ENCODE data around the gene MAGI2. TPM values are rescaled to one million over a fixed set of nuclear protein-coding genes. Genes with fewer than 3 reads are reported as not detected.

The MAGI2 gene
- total RNA-seq, 1 experiment from 2014 or later: 0.07 TPM

DNA sequence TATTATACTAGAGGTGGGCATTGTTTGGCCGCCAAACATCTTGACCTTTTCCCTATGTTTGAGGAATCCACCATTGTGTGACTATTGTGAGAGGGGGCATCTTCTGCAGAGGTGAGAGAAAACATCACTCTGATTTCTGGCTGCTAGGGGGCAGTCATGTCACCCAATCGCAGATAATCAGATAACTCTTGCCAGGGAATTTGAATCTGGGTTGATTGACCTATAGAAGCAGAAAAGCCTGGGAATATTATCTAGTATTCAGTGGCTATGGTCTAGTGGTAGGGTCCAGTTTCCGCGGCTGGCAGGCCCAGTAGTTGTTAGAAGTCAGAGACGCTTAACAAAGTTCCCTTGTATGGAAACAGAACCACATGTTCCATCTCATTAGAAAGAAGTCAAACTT is 846.4 kb downstream of the MAGI2 start:
- Mint-ChIP-seq H3K4me1 (ENCODE audit: insufficient read depth, unreplicated experiment) (no peaks in the 10 kb centered on the region), H3K27me3 (ENCODE audit: insufficient read depth, unreplicated experiment) (no peaks in the 10 kb centered on the region), H3K27ac (ENCODE audit: low read depth, unreplicated experiment) (no peak overlapping the region), H3K9me3 (ENCODE audit: unreplicated experiment) (no peaks in the 10 kb centered on the region), H3K36me3 (ENCODE audit: insufficient read depth, unreplicated experiment) (no peaks in the 10 kb centered on the region), H3K4me3 (ENCODE audit: unreplicated experiment) (no peak overlapping the region)
- intact Hi-C loops (cut with micrococcal nuclease): no loop called here
- POLR2A ChIA-PET: no interaction called here
- DNase-seq (ENCODE audit: unreplicated experiment): peak; percentile 11
- BruUV-seq (replicated peaks): no TSS peak
- peak; percentile 28 for TF ChIP-seq CTCF (IDR thresholded peaks at IDR 0.05; ENCODE audit: unreplicated experiment)
- CTCF ChIA-PET: no interaction called here

DNA sequence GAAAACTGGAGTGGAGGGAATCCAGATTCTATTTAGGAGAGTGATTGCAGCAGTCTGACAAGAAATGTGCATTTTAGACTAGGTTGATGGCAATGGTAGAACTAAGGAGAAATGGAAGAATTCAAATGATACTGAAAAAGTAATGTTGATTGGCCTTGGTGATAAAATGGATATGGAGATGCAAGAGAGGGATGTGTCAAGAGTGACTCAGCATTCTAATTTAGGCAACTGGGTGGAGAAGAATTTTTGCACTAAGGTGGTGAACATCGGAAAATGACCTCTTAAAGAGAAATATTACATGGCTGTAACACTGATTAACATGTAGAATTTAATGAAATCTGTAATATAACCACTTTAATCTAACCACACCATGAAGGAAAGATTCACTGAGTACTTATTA is 848.3 kb downstream of the MAGI2 start:
- intact Hi-C loops (cut with micrococcal nuclease): no loop called here
- Mint-ChIP-seq H3K4me1 (ENCODE audit: insufficient read depth, unreplicated experiment) (no peaks in the 10 kb centered on the region), H3K27ac (ENCODE audit: low read depth, unreplicated experiment) (no peak overlapping the region), H3K27me3 (ENCODE audit: insufficient read depth, unreplicated experiment) (peaks cover 5% of the 10 kb centered on the region), H3K9me3 (ENCODE audit: unreplicated experiment) (no peaks in the 10 kb centered on the region), H3K4me3 (ENCODE audit: unreplicated experiment) (no peak overlapping the region), H3K36me3 (ENCODE audit: insufficient read depth, unreplicated experiment) (no peaks in the 10 kb centered on the region)
- CTCF ChIA-PET: no interaction called here
- DNase-seq (ENCODE audit: unreplicated experiment): no peak
- no peak for TF ChIP-seq CTCF (IDR thresholded peaks at IDR 0.05; ENCODE audit: unreplicated experiment)
- no TSS peak for BruUV-seq (replicated peaks)
- POLR2A ChIA-PET: no interaction called here

DNA sequence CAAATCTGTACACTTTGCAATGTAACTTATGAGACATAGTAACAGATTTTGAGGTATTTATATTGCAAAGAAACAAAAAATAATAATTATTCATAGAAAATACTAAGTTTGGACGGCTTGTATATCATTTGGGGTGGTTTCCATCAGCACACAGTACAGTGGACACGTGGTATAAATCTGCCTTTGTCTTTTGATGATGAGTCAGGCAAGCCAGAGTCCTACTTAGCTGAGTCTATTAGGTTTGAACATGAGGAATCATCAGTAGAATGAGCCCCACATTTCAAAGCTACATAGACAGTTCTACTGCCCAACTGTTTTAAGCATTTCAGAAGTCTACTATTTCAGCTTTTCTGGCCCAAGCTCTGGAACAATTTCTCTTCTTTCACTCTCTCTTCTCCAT is 851.7 kb downstream of the MAGI2 start:
- no TSS peak for BruUV-seq (replicated peaks)
- POLR2A ChIA-PET: no interaction called here
- H3K4me3 Mint-ChIP-seq (ENCODE audit: unreplicated experiment): no peak overlapping the region
- H3K36me3 Mint-ChIP-seq (ENCODE audit: insufficient read depth, unreplicated experiment): no peaks in the 10 kb centered on the region
- TF ChIP-seq CTCF (IDR thresholded peaks at IDR 0.05; ENCODE audit: unreplicated experiment): no peak
- H3K27me3 Mint-ChIP-seq (ENCODE audit: insufficient read depth, unreplicated experiment): peaks cover 39% of the 10 kb centered on the region
- H3K9me3 Mint-ChIP-seq (ENCODE audit: unreplicated experiment): no peaks in the 10 kb centered on the region
- no peaks in the 10 kb centered on the region for H3K4me1 Mint-ChIP-seq (ENCODE audit: insufficient read depth, unreplicated experiment)
- no peak for DNase-seq (ENCODE audit: unreplicated experiment)
- intact Hi-C loops (cut with micrococcal nuclease): no loop called here
- CTCF ChIA-PET: no interaction called here
- no peak overlapping the region for H3K27ac Mint-ChIP-seq (ENCODE audit: low read depth, unreplicated experiment)

DNA sequence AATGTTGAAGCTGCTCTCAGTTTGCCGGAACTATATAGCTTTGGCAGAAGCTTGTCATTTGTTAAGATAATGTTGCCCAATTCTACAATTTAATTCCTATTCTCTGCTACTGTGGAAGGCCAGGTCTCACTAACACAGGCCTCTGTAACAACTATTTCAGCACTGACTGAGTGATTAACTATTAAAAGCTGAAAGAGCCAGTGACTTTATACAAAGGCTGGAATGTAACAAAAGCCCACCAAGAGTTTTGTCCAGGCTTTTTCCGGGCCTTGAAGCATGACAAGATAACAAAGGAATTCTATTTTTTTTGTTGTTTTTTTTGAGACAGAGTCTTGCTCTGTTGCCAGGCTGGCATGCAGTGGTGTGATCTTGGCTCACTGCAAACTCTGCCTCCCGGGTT is 859.3 kb downstream of the MAGI2 start:
- no peak overlapping the region for H3K27ac Mint-ChIP-seq (ENCODE audit: low read depth, unreplicated experiment)
- peaks cover 91% of the 10 kb centered on the region for H3K27me3 Mint-ChIP-seq (ENCODE audit: insufficient read depth, unreplicated experiment)
- no peak overlapping the region for H3K4me3 Mint-ChIP-seq (ENCODE audit: unreplicated experiment)
- no TSS peak for BruUV-seq (replicated peaks)
- no peaks in the 10 kb centered on the region for H3K4me1 Mint-ChIP-seq (ENCODE audit: insufficient read depth, unreplicated experiment)
- intact Hi-C loops (cut with micrococcal nuclease): no loop called here
- no peaks in the 10 kb centered on the region for H3K9me3 Mint-ChIP-seq (ENCODE audit: unreplicated experiment)
- no peak for DNase-seq (ENCODE audit: unreplicated experiment)
- ChIA-PET POLR2A (no interaction called here), CTCF (no interaction called here)
- no peaks in the 10 kb centered on the region for H3K36me3 Mint-ChIP-seq (ENCODE audit: insufficient read depth, unreplicated experiment)
- TF ChIP-seq CTCF (IDR thresholded peaks at IDR 0.05; ENCODE audit: unreplicated experiment): no peak

All from MCF 10A (cell line).